CD4-positive, alpha-beta T cell treated with Interleukin-17A for 1 hour (primary cell): ENCODE measurements around the gene CTSH.
A peak's percentile ranks its signal among the peaks of the same experiment; 100 is the strongest.

Experiments
- DNase-seq: peaks from one replicate; pipeline ENCODE4 v3.0.0-alpha.2; 2020

Gene CTSH

GRCh38 chr15:78977591-78978347 lies 32.9 kb upstream of the CTSH start:
- DNase-seq, result no peak

- DNase-seq, result peak; percentile 1
Measured at GRCh38 chr15:78977091-78977571, 32.3 kb upstream of the CTSH start.

- no peak for DNase-seq
Measured at GRCh38 chr15:78976691-78977090, 31.8 kb upstream of the CTSH start.

GRCh38 chr15:78974272-78974918 lies 29.5 kb upstream of the CTSH start:
- DNase-seq, result no peak

GRCh38 chr15:78969687-78970349 lies 25.0 kb upstream of the CTSH start:
- no peak for DNase-seq

GRCh38 chr15:78968539-78969271 lies 23.9 kb upstream of the CTSH start:
- DNase-seq, result no peak

GRCh38 chr15:78968114-78968513 lies 23.3 kb upstream of the CTSH start:
- no peak for DNase-seq

- no peak for DNase-seq
Measured at GRCh38 chr15:78960308-78960707, 15.5 kb upstream of the CTSH start.

GRCh38 chr15:78959360-78959759 lies 14.5 kb upstream of the CTSH start:
- no peak for DNase-seq

GRCh38 chr15:78957416-78958093 lies 12.7 kb upstream of the CTSH start:
- DNase-seq, result no peak

GRCh38 chr15:78956937-78957336 lies 12.1 kb upstream of the CTSH start:
- DNase-seq, result no peak

GRCh38 chr15:78955355-78955754 lies 10.5 kb upstream of the CTSH start:
- DNase-seq, result no peak

- no peak for DNase-seq
Measured at GRCh38 chr15:78951841-78952238, 7.0 kb upstream of the CTSH start.

- no peak for DNase-seq
Measured at GRCh38 chr15:78950902-78951840, 6.3 kb upstream of the CTSH start.

- DNase-seq, result no peak
Measured at GRCh38 chr15:78950343-78950742, 5.5 kb upstream of the CTSH start.

GRCh38 chr15:78949461-78949860 lies 4.6 kb upstream of the CTSH start:
- DNase-seq, result no peak

- no peak for DNase-seq
Measured at GRCh38 chr15:78947506-78947905, 2.7 kb upstream of the CTSH start.

GRCh38 chr15:78946493-78946892 lies 1.6 kb upstream of the CTSH start:
- no peak for DNase-seq

- DNase-seq, result no peak
Measured at GRCh38 chr15:78944202-78944625, 632 bp downstream of the CTSH start.

GRCh38 chr15:78943692-78944091 lies 1.2 kb downstream of the CTSH start:
- no peak for DNase-seq

GRCh38 chr15:78942741-78943140 lies 2.1 kb downstream of the CTSH start:
- DNase-seq, result no peak
